Measurements from ENCODE around the gene BICD1.

BICD1 gene

GRCh38 chr12:32104572-32105355 is 1.9 kb upstream of the BICD1 start:
- DNase-seq: no peak

GRCh38 chr12:32105986-32106516 is 596 bp upstream of the BICD1 start:
- no peak for DNase-seq

- DNase-seq: no peak
Measured at GRCh38 chr12:32107359-32108267, 966 bp downstream of the BICD1 start.

- no peak for DNase-seq
Measured at GRCh38 chr12:32108787-32109186, 2.1 kb downstream of the BICD1 start.

DNA sequence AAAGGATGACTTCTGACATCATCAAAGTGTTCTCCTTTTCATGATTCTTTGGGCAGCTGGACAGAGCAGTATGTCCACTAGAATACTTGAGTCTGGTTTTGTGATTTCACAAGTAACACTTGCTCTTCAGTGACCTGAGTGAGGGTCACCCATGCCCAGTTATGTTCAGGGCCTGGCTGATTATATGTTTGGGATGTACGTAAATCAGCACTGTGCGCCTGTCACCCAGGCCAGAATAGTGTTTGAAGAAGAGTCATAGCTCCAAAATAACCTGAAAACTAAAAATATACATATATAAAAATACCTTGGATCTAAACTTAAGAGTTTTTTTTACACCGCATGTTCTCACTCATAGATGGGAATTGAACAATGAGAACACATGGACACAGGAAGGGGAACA is 3.8 kb downstream of the BICD1 start:
- DNase-seq: no peak

DNA sequence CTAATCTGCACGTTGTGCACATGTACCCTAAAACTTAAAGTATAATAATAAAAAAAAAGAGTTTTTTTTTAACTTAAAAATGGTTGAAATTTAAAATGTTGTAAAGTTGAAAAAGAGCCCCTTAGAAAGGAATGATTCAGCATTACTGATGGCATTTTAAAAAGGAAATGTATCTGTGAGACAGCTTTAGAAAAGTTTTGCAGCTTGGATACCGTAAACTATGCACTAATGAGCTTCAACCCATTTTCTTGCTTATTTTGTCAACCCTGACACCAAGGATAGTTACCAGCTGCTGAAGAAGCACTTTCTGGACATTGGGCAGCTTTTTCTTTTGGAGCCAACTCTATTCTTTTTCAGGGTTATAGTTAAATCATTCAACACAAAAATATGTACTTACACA is 4.3 kb downstream of the BICD1 start:
- no peak for DNase-seq

GRCh38 chr12:32115404-32116104 is 8.9 kb downstream of the BICD1 start:
- no peak for DNase-seq

GRCh38 chr12:32116897-32117296 is 10.2 kb downstream of the BICD1 start:
- no peak for DNase-seq

DNA sequence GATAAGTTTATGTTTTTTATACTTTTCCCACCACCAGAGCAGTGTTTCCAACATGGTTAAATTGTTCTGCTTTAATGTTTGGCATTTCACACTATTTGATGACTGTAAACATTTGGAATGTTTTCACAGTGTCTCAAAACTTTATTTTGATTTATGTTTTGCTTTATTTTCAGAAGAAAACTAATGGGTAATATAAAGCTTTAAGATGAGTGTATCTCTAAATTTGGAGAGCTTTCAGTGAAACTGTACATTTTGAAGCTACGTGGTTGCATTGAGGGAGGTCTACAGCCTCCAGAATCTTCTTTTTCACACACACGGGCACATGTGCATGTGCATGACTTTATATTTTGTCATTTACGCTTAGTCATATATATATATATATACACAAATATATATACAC is 10.7 kb downstream of the BICD1 start:
- DNase-seq: no peak

GRCh38 chr12:32118806-32119205 is 12.2 kb downstream of the BICD1 start:
- DNase-seq: no peak

DNA sequence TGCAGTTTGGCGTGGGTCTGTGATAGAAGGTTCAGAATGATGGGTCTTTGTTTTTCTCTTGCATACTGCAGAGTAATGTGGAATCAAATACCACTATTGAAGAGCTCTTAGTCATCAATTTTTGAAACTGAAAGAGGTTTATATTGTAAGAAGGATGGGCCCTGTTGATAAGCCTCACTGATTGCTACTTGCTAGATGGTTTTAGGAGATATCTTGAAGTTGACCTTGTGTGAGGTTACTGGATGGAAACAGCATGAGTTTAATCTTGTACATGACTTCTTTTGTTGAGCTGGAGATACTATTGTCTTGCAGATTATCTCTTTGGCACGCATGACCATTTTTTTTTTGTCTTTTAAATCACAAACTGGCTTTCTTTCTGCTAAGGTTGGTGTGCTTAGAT is 13.8 kb downstream of the BICD1 start:
- DNase-seq: no peak

DNA sequence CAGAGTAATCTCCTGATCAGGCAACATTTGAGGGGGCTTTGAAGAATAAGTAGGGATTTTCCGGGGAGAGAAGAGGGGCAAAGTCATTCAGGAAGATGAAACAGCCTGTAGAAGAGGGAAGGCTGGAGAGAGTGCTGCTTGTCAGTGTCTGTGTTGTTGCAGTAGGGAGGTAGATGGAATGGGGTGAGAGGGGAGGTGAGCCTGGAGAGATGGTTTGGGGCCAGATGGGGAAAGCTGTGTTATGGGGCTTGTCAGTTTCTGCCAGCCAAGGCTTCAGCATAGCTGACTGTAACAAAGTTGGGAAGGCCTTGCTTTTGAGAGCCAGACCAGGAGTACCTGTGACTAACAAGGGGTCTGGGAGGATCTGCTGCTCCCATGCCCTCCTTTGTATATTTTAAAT is 18.0 kb downstream of the BICD1 start:
- no peak for DNase-seq

DNA sequence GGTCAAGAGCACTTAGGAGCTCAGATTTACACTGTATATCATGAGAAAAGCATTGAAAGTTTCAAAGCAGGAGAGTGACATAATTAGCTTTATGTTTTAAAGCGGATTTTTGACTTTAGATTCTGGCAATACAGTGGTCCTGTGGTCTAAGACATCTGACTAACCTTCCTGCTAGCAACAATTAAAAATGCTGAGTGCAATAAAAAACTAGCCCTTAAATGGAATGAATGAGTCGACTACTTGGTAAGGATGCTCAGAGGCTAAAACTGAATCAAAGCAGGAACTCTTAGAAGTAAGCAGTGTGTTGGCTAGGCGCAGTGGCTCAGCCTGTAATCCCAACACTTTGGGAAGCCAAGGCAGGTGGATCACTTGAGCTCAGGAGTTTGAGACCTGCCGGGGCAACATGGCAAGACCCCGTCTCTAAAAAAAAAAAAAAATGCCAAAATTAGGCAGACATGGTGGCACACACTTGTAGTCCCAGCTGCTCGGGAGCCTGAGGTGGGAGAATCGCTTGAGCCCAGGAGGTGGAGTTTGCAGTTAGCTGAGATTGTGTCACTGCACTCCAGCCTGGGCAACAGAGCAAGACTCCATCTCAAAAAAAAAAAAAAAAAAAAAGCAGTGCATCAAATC is 18.9 kb downstream of the BICD1 start:
- DNase-seq: no peak

DNA sequence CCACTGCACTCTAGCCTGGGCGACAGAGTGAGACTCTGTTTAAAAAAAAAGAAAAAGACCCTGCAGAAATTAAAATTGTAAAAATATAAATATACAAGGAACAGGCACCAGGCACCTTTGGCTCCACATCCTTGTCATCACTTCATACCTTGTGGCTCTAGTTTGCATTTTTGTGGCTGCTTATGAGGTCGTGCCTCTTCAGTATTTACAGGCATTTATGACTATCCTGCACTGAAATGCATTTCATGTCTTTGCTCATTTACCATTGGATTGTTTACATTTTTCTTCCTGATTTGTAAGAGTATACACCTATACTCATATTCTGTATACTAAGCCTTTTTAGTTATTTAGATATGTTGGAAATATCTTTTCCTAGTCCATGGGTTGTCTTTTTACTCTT is 20.1 kb downstream of the BICD1 start:
- no peak for DNase-seq

DNA sequence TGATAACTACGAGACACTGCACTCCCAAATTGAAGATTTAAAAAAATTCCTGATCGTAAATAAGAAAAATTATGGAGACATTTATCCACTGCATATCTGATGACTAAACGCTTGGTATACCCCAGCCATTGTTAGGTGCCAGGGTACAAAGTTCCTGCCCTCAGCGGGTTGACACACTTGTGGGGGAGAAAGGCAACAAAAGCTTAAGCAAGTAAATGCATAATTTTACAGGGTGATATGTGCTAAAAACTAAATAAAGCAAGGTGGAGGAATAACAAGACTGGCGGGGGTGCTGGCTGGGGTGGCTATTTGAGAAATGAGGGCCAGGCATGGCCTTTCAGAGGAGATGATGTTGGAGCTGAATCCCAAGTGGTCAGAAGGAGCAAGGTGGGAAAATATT is 25.0 kb downstream of the BICD1 start:
- no peak for DNase-seq

DNA sequence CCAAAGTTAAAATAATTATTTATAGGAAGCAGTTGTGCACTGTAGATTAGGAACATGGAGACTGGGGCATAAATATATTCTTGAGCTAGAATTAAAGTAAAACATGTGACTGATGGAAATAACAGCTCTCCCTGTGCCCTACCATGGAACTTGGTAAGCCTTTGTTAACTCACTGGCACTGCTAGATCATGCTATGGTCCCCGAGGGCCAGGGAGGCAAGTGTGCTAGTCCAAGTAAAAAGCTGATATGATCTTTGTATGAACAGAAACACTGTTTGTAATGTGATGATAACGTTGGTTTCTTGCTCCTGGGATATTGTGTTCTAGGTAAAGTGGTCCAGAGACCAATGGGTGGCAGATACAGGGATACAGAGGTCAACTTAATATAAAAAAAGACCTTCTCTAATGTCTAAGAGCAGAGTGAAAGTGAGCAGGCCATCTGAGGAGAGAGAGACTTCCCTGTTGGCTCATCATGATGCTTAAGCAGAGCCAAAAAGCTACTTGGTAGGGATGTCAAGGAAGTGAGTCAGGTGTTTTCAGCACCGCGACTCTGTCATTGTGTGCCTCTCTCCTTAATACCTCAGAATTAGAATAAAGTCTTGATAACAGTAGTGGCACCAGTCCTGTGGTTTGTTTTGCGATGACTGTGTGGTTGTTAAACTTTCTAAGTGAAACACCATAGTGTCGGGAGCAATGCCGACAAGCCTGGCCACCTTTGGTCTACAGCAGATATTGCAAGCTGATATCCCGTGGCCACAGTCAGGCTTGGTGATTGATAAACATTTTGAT is 27.6 kb downstream of the BICD1 start:
- no peak for DNase-seq

DNA sequence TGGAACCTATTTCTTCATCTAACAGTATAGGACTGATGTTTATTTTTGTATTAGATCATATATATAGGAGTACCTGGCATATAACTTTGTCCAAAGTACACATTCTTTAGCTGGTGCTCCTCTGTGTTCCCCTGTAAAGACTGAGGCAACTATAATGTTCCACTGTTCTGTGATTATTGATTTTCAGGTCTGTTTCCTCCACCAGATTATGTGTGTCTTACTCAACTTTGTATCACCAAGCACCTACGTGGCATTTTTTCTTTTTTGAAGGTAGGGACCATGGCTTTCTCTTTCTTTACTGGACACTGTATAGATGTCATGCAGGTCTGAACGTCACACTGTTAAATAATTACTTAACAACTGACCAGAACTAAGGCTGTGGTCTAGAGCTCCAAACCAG is 29.3 kb downstream of the BICD1 start:
- no peak for DNase-seq

GRCh38 chr12:32136404-32136803 is 29.8 kb downstream of the BICD1 start:
- no peak for DNase-seq

DNA sequence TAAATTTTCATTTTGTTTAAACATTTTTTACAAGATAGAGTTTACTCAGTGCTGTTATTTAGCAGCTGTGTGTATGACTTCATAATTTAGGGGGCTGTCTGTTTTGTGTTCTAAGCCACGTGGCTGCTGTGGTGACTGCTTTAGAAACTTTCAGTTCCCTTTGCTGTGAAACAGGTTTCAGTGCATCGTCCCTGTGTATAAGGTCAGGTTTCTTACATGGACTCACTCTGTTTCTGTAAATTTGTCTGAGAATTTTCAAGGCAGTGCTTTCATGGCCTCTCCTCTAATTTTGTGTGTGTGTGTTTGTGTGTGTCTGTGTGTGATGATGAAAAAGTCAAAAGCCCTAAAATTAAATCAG is 32.4 kb downstream of the BICD1 start:
- DNase-seq: no peak

DNA sequence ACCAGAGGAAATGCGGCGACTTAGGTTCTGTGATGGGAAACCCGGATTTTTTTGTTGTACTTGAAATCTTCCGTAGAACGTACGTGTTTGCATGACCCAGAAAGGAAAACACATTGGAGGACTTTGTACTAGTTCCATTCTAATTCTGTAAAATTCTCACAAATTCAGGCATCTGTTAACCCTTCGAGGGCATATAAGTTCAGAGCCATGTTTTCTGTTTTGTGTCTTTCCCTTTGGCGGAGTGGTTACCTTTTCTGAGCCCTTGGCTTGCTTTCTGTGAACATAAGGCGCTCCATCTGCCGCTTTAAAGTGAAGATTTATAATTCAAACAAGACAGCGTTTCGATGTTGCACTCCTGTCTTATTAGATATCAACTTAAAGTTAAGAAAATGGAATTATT is 34.2 kb downstream of the BICD1 start:
- no peak for DNase-seq

GRCh38 chr12:32145096-32145495 is 38.4 kb downstream of the BICD1 start:
- DNase-seq: no peak
